CD14-positive monocyte (primary cell): Measurements from ENCODE around the gene DUSP21. TPM values are rescaled to one million over a fixed set of nuclear protein-coding genes. Genes with fewer than 3 reads are reported as not detected.

ENCODE experiments used
- DNase-seq, 3 donors: peaks; one replicate each; pipeline ENCODE4 v3.0.0-alpha.2; 2011 to 2022
- H2AFZ ChIP-seq: 2 replicates; pipeline ENCODE4 v1.6.0; 2012; ENCODE audit warnings: mild to moderate bottlenecking, low read depth, low read length, inconsistent platforms; ENCODE audit not compliant: insufficient read depth, poor library complexity, severe bottlenecking
- H3K27ac ChIP-seq, 2 donors: 1 replicate in 1 of 2; 2 replicates in 1 of 2; pipeline ENCODE4 v1.5.1; 2012 to 2013; ENCODE audit warnings: low read length in 2 of 2, control low read depth in 1 of 2, inconsistent platforms in 1 of 2, low read depth in 1 of 2, mild to moderate bottlenecking in 1 of 2
- H3K27me3 ChIP-seq, 2 donors: one replicate each; pipeline versions ENCODE4 v1.6.0 to v1.6.1; 2011 to 2013; ENCODE audit warnings: low read length in 2 of 2; ENCODE audit not compliant: control insufficient read depth in 2 of 2, insufficient read depth in 2 of 2
- H3K36me3 ChIP-seq, 2 donors: replicated peaks in 1 of 2; 1 replicate in 1 of 2; 2 replicates in 1 of 2; pipeline versions ENCODE4 v1.5.1 to v1.6.1; 2012 to 2013; ENCODE audit warnings: low read length in 2 of 2, control low read depth in 1 of 2, inconsistent platforms in 1 of 2, mild to moderate bottlenecking in 1 of 2; ENCODE audit not compliant: insufficient read depth in 2 of 2, control insufficient read depth in 1 of 2
- H3K4me1 ChIP-seq, 2 donors: 1 replicate in 1 of 2; 2 replicates in 1 of 2; pipeline versions ENCODE4 v1.5.1 to v1.6.1; 2012 to 2013; ENCODE audit warnings: low read length in 2 of 2, control low read depth in 1 of 2, inconsistent platforms in 1 of 2, mild to moderate bottlenecking in 1 of 2, moderate library complexity in 1 of 2; ENCODE audit not compliant: insufficient read depth in 2 of 2, control insufficient read depth in 1 of 2
- H3K4me2 ChIP-seq: replicated peaks from 2 replicates; pipeline ENCODE3; 2012; ENCODE audit warnings: low read length, moderate library complexity, mild to moderate bottlenecking; ENCODE audit not compliant: poor library complexity, severe bottlenecking; ENCODE audit errors: extremely low read depth
- H3K4me3 ChIP-seq, 3 experiments: fragments of 200-600 bp in 1 of 3; sonication (generic) in 1 of 3; replicated peaks in 1 of 3; 1 replicate in 2 of 3; 2 replicates in 1 of 3; pipeline ENCODE4 v1.5.1; 2011 to 2013; ENCODE audit warnings: low read length in 3 of 3, mild to moderate bottlenecking in 3 of 3, control low read depth in 2 of 3, low read depth in 2 of 3, inconsistent platforms in 1 of 3, moderate library complexity in 1 of 3
- H3K79me2 ChIP-seq: 2 replicates; pipeline ENCODE4 v1.6.0; 2012; ENCODE audit warnings: mild to moderate bottlenecking, control low read depth, inconsistent platforms, low read length, moderate library complexity; ENCODE audit not compliant: insufficient read depth
- H3K9ac ChIP-seq: 2 replicates; pipeline ENCODE4 v1.6.0; 2017; ENCODE audit warnings: low read length, mild to moderate bottlenecking; ENCODE audit not compliant: insufficient read depth, poor library complexity, severe bottlenecking
- H3K9me3 ChIP-seq, 2 donors: replicated peaks in 1 of 2; 1 replicate in 1 of 2; 2 replicates in 1 of 2; pipeline versions ENCODE4 v1.5.1 to v1.6.1; 2012 to 2013; ENCODE audit warnings: low read length in 2 of 2, control low read depth in 1 of 2; ENCODE audit not compliant: control insufficient read depth in 1 of 2, insufficient read depth in 1 of 2
- H4K20me1 ChIP-seq: 2 replicates; pipeline ENCODE4 v1.6.0; 2012; ENCODE audit warnings: mild to moderate bottlenecking, low read length, control low read depth, moderate library complexity; ENCODE audit not compliant: insufficient read depth
- H3K27ac Mint-ChIP-seq, 7 donors: one replicate each; pipeline ENCODE4 v1.8.0; 2020; ENCODE audit warnings: mild to moderate bottlenecking in 7 of 7, mixed read lengths in 7 of 7, moderate library complexity in 6 of 7, inconsistent platforms in 2 of 7
- H3K27me3 Mint-ChIP-seq, 3 donors: one replicate each; pipeline ENCODE4 v1.8.0; 2021 to 2022; ENCODE audit warnings: low read depth in 3 of 3, mild to moderate bottlenecking in 3 of 3, mixed read lengths in 3 of 3, moderate library complexity in 3 of 3, inconsistent platforms in 1 of 3
- H3K36me3 Mint-ChIP-seq, 2 donors: one replicate each; pipeline ENCODE4 v1.8.0; 2020; ENCODE audit warnings: mixed read lengths in 2 of 2, inconsistent platforms in 1 of 2, mild to moderate bottlenecking in 1 of 2
- H3K4me1 Mint-ChIP-seq: one replicate; pipeline ENCODE4 v1.8.0; 2020; ENCODE audit warnings: mild to moderate bottlenecking, mixed read lengths
- H3K4me3 Mint-ChIP-seq, 2 donors: one replicate each; pipeline ENCODE4 v1.8.0; 2020; ENCODE audit warnings: mild to moderate bottlenecking in 2 of 2, mixed read lengths in 2 of 2, moderate library complexity in 1 of 2
- H3K9me3 Mint-ChIP-seq, 7 donors: one replicate each; pipeline ENCODE4 v1.8.0; 2020 to 2022; ENCODE audit warnings: mixed read lengths in 7 of 7, mild to moderate bottlenecking in 6 of 7, moderate library complexity in 6 of 7, inconsistent platforms in 2 of 7
- CTCF ChIP-seq: fragments of 200-600 bp; IDR thresholded peaks from one replicate; pipeline ENCODE4 v1.8.0; 2022; ENCODE audit warnings: antibody characterized with exemption, mild to moderate bottlenecking
- WGBS: methylation state at CpG from one replicate; pipeline ENCODE4 v1.1.5; 2013; ENCODE audit warnings: missing lambda C conversion rate; ENCODE audit not compliant: insufficient coverage; 5-methylcytosine and 5-hydroxymethylcytosine counted together
- intact Hi-C, 2 donors: fragments of 100-400 bp; cut with micrococcal nuclease; formaldehyde crosslinking; loops; one replicate each; pipeline versions ENCODE4 v1.15.0 to v1.15.1; 2023
- polyA minus RNA-seq: library from RNA; depleted of rRNA, polyadenylated mRNA; stranded (reverse); fragments of >200 nt; gene quantifications from 2 replicates; pipeline ENCODE4 v1.2.3, GENCODE V29; 2012
- polyA plus RNA-seq, 3 donors: library from polyadenylated mRNA; depleted of rRNA in 1 of 3; unstranded in 2 of 3; stranded (reverse) in 1 of 3; fragments of 300-500 nt in 2 of 3; fragments of >200 nt in 1 of 3; fragmentation: Illumina TruSeq in 2 of 3; gene quantifications; 1 replicate in 2 of 3; 2 replicates in 1 of 3; pipeline ENCODE4 v1.2.3, GENCODE V29; 2012 to 2021
- total RNA-seq, 12 experiments: library from RNA in 1 of 12; stranded (reverse) in 1 of 12; fragments of 120-200 nt in 1 of 12; gene quantifications; one replicate each; pipeline ENCODE4 v1.2.4 and lab custom pipeline; 2013 to 2026; ENCODE audit warnings: mixed read lengths in 6 of 12, inconsistent platforms in 1 of 12

Gene DUSP21
- total RNA-seq (2013): not detected
- polyA plus RNA-seq (not detected), polyA minus RNA-seq (not detected in 2 replicates), total RNA-seq (lab: John Stamatoyannopoulos, UW) (0 reads per million in 11 experiments)

DNA sequence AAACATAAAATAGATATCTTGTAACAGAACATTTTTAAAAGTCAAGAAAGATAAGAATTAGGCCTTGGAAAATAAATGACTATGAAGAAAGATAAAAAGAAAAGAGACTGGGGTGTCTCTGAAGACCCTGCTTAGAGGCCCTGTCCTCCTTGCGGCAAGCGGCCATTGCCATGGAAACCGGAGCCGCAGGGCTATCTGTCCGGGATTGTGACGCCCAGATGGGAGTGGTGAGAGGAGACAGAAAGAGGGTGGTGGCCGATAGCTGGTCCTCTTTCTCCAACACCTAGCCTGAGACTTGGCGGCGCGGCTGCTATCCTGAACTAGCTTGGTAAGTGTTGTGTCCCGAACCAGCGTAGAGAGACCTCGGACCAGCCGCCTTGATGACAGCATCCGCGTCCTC lies at the start of gene DUSP21:
Gene DUSP21, plus strand, starts transcription at position 269 of the 400 bp plus-strand sequence. Its CDS starts 112 bp downstream, at position 381.
- Histone ChIP-seq H3K4me2 (no peak within 1 kb of the TSS), H3K79me2 (no peaks in the 10 kb centered on the region), H3K27ac (no peak within 1 kb of the TSS), H3K27me3 (no peaks in the 10 kb centered on the region), H3K4me3 (no peak within 1 kb of the TSS), H3K9ac (no peak within 1 kb of the TSS), H3K4me1 (no peaks in the 10 kb centered on the region), H4K20me1 (no peaks in the 10 kb centered on the region), H3K9me3 (no peaks in the 10 kb centered on the region), H3K36me3 (no peaks in the 10 kb centered on the region), H2AFZ (no peak within 1 kb of the TSS)
- no peak for DNase-seq
- TF ChIP-seq CTCF: no peak
- peaks cover 0 to 5% (median 0%) of the 10 kb centered on the region in 7 donors for H3K9me3 Mint-ChIP-seq
- H3K36me3 Mint-ChIP-seq: no peaks in the 10 kb centered on the region
- no peak within 1 kb of the TSS for H3K4me3 Mint-ChIP-seq
- no peaks in the 10 kb centered on the region for H3K4me1 Mint-ChIP-seq
- H3K27ac Mint-ChIP-seq: no peak within 1 kb of the TSS
- intact Hi-C loops: no loop called here
- 100% methylated on average over 3 of the region's 16 CpGs for WGBS
- H3K27me3 Mint-ChIP-seq: peaks cover 0 to 19% (median 0%) of the 10 kb centered on the region in 3 donors

GRCh38 chrX:44795945-44796450 lies 47.8 kb upstream of the DUSP21 start:
- TF ChIP-seq CTCF: no peak
- no CpG with 5 or more reads among the region's 3 CpGs for WGBS
- Mint-ChIP-seq H3K27me3 (peaks cover 0 to 17% (median 0%) of the 10 kb centered on the region in 3 donors), H3K4me1 (peaks cover 7% of the 10 kb centered on the region), H3K27ac (peak overlapping the region in 1 of 7 donors; percentile 10), H3K9me3 (peaks cover 0 to 3% (median 0%) of the 10 kb centered on the region in 7 donors), H3K4me3 (peak overlapping the region in 1 of 2 donors; percentile 62), H3K36me3 (no peaks in the 10 kb centered on the region)
- no peak overlapping the region for H3K27ac ChIP-seq
- no peak overlapping the region for H3K9ac ChIP-seq
- no peaks in the 10 kb centered on the region for H3K9me3 ChIP-seq
- H3K27me3 ChIP-seq: no peaks in the 10 kb centered on the region
- H3K79me2 ChIP-seq: no peaks in the 10 kb centered on the region
- H2AFZ ChIP-seq: peak overlapping the region; percentile 18
- no peaks in the 10 kb centered on the region for H4K20me1 ChIP-seq
- no peak overlapping the region for H3K4me2 ChIP-seq
- no peaks in the 10 kb centered on the region for H3K36me3 ChIP-seq
- H3K4me1 ChIP-seq: no peaks in the 10 kb centered on the region
- intact Hi-C loops: no loop called here
- no peak overlapping the region for H3K4me3 ChIP-seq
- peak; percentile 4 to 19 (median 16) for DNase-seq
